ENCODE data around the gene LRBA.

LRBA gene

GRCh38 chr4:150859453-150859852 is 155.6 kb downstream of the LRBA start:
- Histone ChIP-seq H3K9me3 (replicated peaks; ENCODE audit: insufficient read depth, low read length) (no peaks in the 10 kb centered on the region), H3K4me3 (ENCODE audit: low read length) (no peak overlapping the region), H4K20me1 (ENCODE audit: insufficient read depth, low read length) (no peaks in the 10 kb centered on the region), H3K27me3 (replicated peaks; ENCODE audit: insufficient read depth, low read length) (no peaks in the 10 kb centered on the region), H3K79me2 (ENCODE audit: low read length) (no peaks in the 10 kb centered on the region), H3K27ac (ENCODE audit: low read length) (no peak overlapping the region), H3K4me1 (ENCODE audit: low read length) (peaks cover 4% of the 10 kb centered on the region; the same call in 1 of the 2 replicates), H3F3A (ENCODE audit: insufficient read depth, low read length) (peaks cover 3% of the 10 kb centered on the region; the same call in 1 of the 2 replicates), H3K9ac (ENCODE audit: low read length) (no peak overlapping the region), H3K9me2 (replicated peaks; ENCODE audit: insufficient read depth, low read length) (no peaks in the 10 kb centered on the region), H3K36me3 (replicated peaks; ENCODE audit: insufficient read depth, low read length) (no peaks in the 10 kb centered on the region), H2AFZ (ENCODE audit: low read length) (no peak overlapping the region), H3K4me2 (ENCODE audit: low read depth, low read length) (no peak overlapping the region)
- TF ChIP-seq EZH2 (optimal IDR thresholded peaks at IDR 0.05; ENCODE audit: low read depth, low read length) (no peak), EZH2phosphoT487 (IDR thresholded peaks at IDR 0.05; ENCODE audit: low read length) (no peak), CTCF (IDR thresholded peaks at IDR 0.05; ENCODE audit: low read length) (no peak)
- no peak for DNase-seq

GRCh38 chr4:150855981-150856510 is 159.0 kb downstream of the LRBA start:
- Histone ChIP-seq H3K79me2 (ENCODE audit: low read length) (no peaks in the 10 kb centered on the region), H2AFZ (ENCODE audit: low read length) (no peak overlapping the region), H3K4me1 (ENCODE audit: low read length) (peaks cover 8% of the 10 kb centered on the region), H3K9me3 (replicated peaks; ENCODE audit: insufficient read depth, low read length) (no peaks in the 10 kb centered on the region), H3K9ac (ENCODE audit: low read length) (no peak overlapping the region), H3K4me3 (ENCODE audit: low read length) (no peak overlapping the region), H3K36me3 (replicated peaks; ENCODE audit: insufficient read depth, low read length) (no peaks in the 10 kb centered on the region), H3K27ac (ENCODE audit: low read length) (no peak overlapping the region), H3F3A (ENCODE audit: insufficient read depth, low read length) (no peaks in the 10 kb centered on the region), H3K27me3 (replicated peaks; ENCODE audit: insufficient read depth, low read length) (no peaks in the 10 kb centered on the region), H3K9me2 (replicated peaks; ENCODE audit: insufficient read depth, low read length) (no peaks in the 10 kb centered on the region), H3K4me2 (ENCODE audit: low read depth, low read length) (no peak overlapping the region), H4K20me1 (ENCODE audit: insufficient read depth, low read length) (no peaks in the 10 kb centered on the region)
- DNase-seq, result no peak
- TF ChIP-seq EZH2phosphoT487 (IDR thresholded peaks at IDR 0.05; ENCODE audit: low read length) (no peak), CTCF (IDR thresholded peaks at IDR 0.05; ENCODE audit: low read length) (no peak), EZH2 (optimal IDR thresholded peaks at IDR 0.05; ENCODE audit: low read depth, low read length) (no peak)

- no peak overlapping the region for H3K4me3 ChIP-seq (ENCODE audit: low read length)
- H3K4me2 ChIP-seq (ENCODE audit: low read depth, low read length), result no peak overlapping the region
- TF ChIP-seq EZH2phosphoT487 (IDR thresholded peaks at IDR 0.05; ENCODE audit: low read length), result no peak
- TF ChIP-seq CTCF (IDR thresholded peaks at IDR 0.05; ENCODE audit: low read length), result no peak
- no peak for TF ChIP-seq EZH2 (optimal IDR thresholded peaks at IDR 0.05; ENCODE audit: low read depth, low read length)
- no peaks in the 10 kb centered on the region for H3K27me3 ChIP-seq (replicated peaks; ENCODE audit: insufficient read depth, low read length)
- H3K36me3 ChIP-seq (replicated peaks; ENCODE audit: insufficient read depth, low read length), result peaks cover 7% of the 10 kb centered on the region; the same call in 1 of the 2 replicates
- no peaks in the 10 kb centered on the region for H4K20me1 ChIP-seq (ENCODE audit: insufficient read depth, low read length)
- DNase-seq, result no peak
- H2AFZ ChIP-seq (ENCODE audit: low read length), result no peak overlapping the region
- H3K9ac ChIP-seq (ENCODE audit: low read length), result no peak overlapping the region
- H3K27ac ChIP-seq (ENCODE audit: low read length), result no peak overlapping the region
- peaks cover 8% of the 10 kb centered on the region for H3K4me1 ChIP-seq (ENCODE audit: low read length)
- H3F3A ChIP-seq (ENCODE audit: insufficient read depth, low read length), result no peaks in the 10 kb centered on the region
- H3K9me3 ChIP-seq (replicated peaks; ENCODE audit: insufficient read depth, low read length), result no peaks in the 10 kb centered on the region
- H3K79me2 ChIP-seq (ENCODE audit: low read length), result no peaks in the 10 kb centered on the region
- H3K9me2 ChIP-seq (replicated peaks; ENCODE audit: insufficient read depth, low read length), result no peaks in the 10 kb centered on the region
Observed at GRCh38 chr4:150854600-150854999, 160.5 kb downstream of the LRBA start.

All from MM.1S (cell line).